ENCODE results near the gene SLC8A1. TPM values are rescaled to one million over a fixed set of nuclear protein-coding genes. Genes with fewer than 3 reads are reported as not detected.

SLC8A1 gene
- total RNA-seq, 1 experiment from 2014 or later: 0.43 TPM

DNA sequence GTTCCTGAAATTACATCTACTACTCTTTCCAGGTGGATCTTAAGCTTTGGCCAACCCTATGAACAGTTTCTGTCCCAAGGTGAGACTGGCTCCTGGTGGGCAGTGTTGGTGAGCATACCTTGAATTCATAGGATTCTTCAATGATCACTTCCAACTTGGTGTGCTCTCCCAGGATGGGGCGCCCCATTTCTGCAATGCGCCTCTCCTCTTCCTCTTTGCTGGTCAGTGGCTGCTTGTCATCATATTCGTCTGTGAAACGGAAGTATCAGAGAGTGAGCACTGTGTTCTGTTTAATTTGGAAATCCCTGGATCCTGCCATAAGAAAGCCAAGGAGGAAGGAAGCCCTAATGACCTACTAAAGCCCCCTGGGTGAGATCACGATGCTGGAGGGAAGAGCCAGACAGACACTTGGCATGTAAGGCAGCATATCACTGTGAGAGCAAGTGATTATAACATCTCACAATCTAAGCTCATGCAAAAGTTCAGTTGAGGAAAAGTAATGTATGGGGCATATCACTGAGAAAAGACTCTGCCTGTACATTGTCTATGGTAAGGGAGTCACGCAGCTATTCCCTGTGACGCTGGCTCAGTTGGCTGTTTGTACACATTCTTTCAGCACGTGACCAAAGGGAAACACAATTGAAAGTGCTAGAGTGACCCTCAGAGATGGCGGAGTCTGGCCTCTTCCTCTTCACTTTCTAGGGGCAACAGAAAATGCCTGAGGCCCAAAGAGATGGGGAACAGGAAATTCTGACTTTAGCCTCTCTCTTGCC is 287.0 kb downstream of the SLC8A1 start:
- CTCF ChIA-PET: no interaction called here
- POLR2A ChIA-PET: no interaction called here
- intact Hi-C loops (cut with micrococcal nuclease; ENCODE audit: unreplicated experiment): no loop called here
- Histone ChIP-seq H3K4me3 (ENCODE audit: low read depth, low read length) (no peak overlapping the region), H3K36me3 (ENCODE audit: control insufficient read depth, insufficient read depth, low read length) (no peaks in the 10 kb centered on the region), H3K9me3 (no peaks in the 10 kb centered on the region), H3K27me3 (replicated peaks; ENCODE audit: control insufficient read depth, insufficient read depth, low read length) (no peaks in the 10 kb centered on the region; the same call in 1 of the 2 replicates), H3K4me1 (peaks cover 11% of the 10 kb centered on the region)
- no peak for TF ChIP-seq CTCF (IDR thresholded peaks at IDR 0.05; ENCODE audit: insufficient read depth in 1 of 2, low read depth in 1 of 2, low read length in 1 of 2, severe bottlenecking in 1 of 2, unreplicated experiment in 1 of 2)
- no peak overlapping the region for H3K4me3 Mint-ChIP-seq (ENCODE audit: unreplicated experiment)
- H3K36me3 Mint-ChIP-seq (ENCODE audit: insufficient read depth, unreplicated experiment): no peaks in the 10 kb centered on the region
- H3K27ac Mint-ChIP-seq (ENCODE audit: unreplicated experiment): no peak overlapping the region
- H3K9me3 Mint-ChIP-seq (ENCODE audit: unreplicated experiment): no peaks in the 10 kb centered on the region
- no peak for DNase-seq
- peaks cover 9% of the 10 kb centered on the region for H3K4me1 Mint-ChIP-seq (ENCODE audit: low read depth, unreplicated experiment)
- H3K27me3 Mint-ChIP-seq (ENCODE audit: insufficient read depth, unreplicated experiment): peaks cover 2% of the 10 kb centered on the region
- BruUV-seq (replicated peaks): no TSS peak

DNA sequence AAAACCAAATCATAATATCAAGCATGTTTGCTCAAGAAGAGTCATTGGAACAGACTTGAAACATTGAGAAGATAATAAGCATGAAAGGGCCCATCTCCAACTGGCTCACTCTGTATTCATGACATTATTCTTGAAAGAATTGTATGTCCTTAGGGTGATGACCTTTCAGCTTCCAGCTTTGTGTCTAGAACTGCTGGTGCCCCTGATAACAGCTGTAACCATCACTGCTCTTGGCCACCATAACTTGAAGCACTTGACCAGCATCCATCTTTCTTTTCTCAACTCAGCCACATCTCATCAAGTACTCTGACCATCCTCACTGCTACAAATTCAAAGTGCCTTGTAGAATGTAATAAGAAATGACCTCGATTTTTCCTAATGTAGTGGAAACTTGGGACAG is 289.9 kb downstream of the SLC8A1 start:
- H3K36me3 Mint-ChIP-seq (ENCODE audit: insufficient read depth, unreplicated experiment): no peaks in the 10 kb centered on the region
- no peak overlapping the region for H3K27ac Mint-ChIP-seq (ENCODE audit: unreplicated experiment)
- H3K4me3 Mint-ChIP-seq (ENCODE audit: unreplicated experiment): no peak overlapping the region
- H3K4me1 Mint-ChIP-seq (ENCODE audit: low read depth, unreplicated experiment): no peaks in the 10 kb centered on the region
- Histone ChIP-seq H3K4me1 (no peaks in the 10 kb centered on the region), H3K27me3 (replicated peaks; ENCODE audit: control insufficient read depth, insufficient read depth, low read length) (no peaks in the 10 kb centered on the region; the same call in 1 of the 2 replicates), H3K4me3 (ENCODE audit: low read depth, low read length) (no peak overlapping the region), H3K36me3 (ENCODE audit: control insufficient read depth, insufficient read depth, low read length) (no peaks in the 10 kb centered on the region), H3K9me3 (no peaks in the 10 kb centered on the region)
- intact Hi-C loops (cut with micrococcal nuclease; ENCODE audit: unreplicated experiment): no loop called here
- peaks cover 2% of the 10 kb centered on the region for H3K27me3 Mint-ChIP-seq (ENCODE audit: insufficient read depth, unreplicated experiment)
- ChIA-PET CTCF (no interaction called here), POLR2A (no interaction called here)
- TF ChIP-seq CTCF (IDR thresholded peaks at IDR 0.05; ENCODE audit: insufficient read depth in 1 of 2, low read depth in 1 of 2, low read length in 1 of 2, severe bottlenecking in 1 of 2, unreplicated experiment in 1 of 2): no peak
- no TSS peak for BruUV-seq (replicated peaks)
- no peak for DNase-seq
- no peaks in the 10 kb centered on the region for H3K9me3 Mint-ChIP-seq (ENCODE audit: unreplicated experiment)

DNA sequence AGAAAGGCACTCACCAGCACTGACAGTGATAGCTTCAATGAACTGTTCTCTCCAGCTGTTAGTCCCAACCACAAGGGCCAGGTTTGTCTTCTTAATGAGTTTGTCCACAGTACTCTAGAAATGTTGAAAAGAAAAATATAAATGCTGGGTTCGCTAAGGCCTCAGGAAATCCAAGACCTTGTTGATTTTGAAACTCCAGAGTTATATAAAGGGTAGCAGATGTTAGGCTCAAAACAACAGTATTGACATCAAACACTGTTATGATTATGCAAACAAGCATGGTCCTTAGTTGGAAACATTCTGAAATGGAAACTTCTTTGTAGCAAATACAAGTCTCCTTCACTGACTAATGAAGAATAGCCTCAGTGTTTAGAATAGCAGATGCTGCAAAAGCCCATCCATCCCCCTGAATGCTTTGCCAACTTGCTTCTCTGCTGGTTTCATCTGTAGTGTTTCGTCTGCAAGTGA is 291.1 kb downstream of the SLC8A1 start:
- BruUV-seq (replicated peaks): no TSS peak
- TF ChIP-seq CTCF (IDR thresholded peaks at IDR 0.05; ENCODE audit: insufficient read depth in 1 of 2, low read depth in 1 of 2, low read length in 1 of 2, severe bottlenecking in 1 of 2, unreplicated experiment in 1 of 2): no peak
- intact Hi-C loops (cut with micrococcal nuclease; ENCODE audit: unreplicated experiment): no loop called here
- Mint-ChIP-seq H3K27me3 (ENCODE audit: insufficient read depth, unreplicated experiment) (peaks cover 2% of the 10 kb centered on the region), H3K4me3 (ENCODE audit: unreplicated experiment) (no peak overlapping the region), H3K4me1 (ENCODE audit: low read depth, unreplicated experiment) (no peaks in the 10 kb centered on the region), H3K9me3 (ENCODE audit: unreplicated experiment) (no peaks in the 10 kb centered on the region), H3K36me3 (ENCODE audit: insufficient read depth, unreplicated experiment) (no peaks in the 10 kb centered on the region), H3K27ac (ENCODE audit: unreplicated experiment) (no peak overlapping the region)
- DNase-seq: no peak
- no peaks in the 10 kb centered on the region for H3K36me3 ChIP-seq (ENCODE audit: control insufficient read depth, insufficient read depth, low read length)
- ChIA-PET CTCF (no interaction called here), POLR2A (no interaction called here)
- no peak overlapping the region for H3K4me3 ChIP-seq (ENCODE audit: low read depth, low read length)
- no peaks in the 10 kb centered on the region for H3K4me1 ChIP-seq
- no peaks in the 10 kb centered on the region; the same call in 1 of the 2 replicates for H3K27me3 ChIP-seq (replicated peaks; ENCODE audit: control insufficient read depth, insufficient read depth, low read length)
- no peaks in the 10 kb centered on the region for H3K9me3 ChIP-seq

Measured in Caco-2 (cell line).